ENCODE measurements around the gene ALDH1L2.
"Not testable (repeated sequence)": the region's sequence is repeated elsewhere in the genome, so short reads cannot be mapped to it uniquely, and the experiment has no call there.

Gene ALDH1L2

GRCh38 chr12:105084251-105085250 is at the start of gene ALDH1L2:
ALDH1L2 (minus strand) TSS chr12:105084458; CDS start chr12:105084436, 22 bp downstream.
- DNase-seq = peak in 54 of 56 donors; percentile 5 to 86 (median 54)

- no peak for DNase-seq
These were observed 36.3 kb upstream of the ALDH1L2 start for GRCh38 chr12:105120551-105120950.

DNA sequence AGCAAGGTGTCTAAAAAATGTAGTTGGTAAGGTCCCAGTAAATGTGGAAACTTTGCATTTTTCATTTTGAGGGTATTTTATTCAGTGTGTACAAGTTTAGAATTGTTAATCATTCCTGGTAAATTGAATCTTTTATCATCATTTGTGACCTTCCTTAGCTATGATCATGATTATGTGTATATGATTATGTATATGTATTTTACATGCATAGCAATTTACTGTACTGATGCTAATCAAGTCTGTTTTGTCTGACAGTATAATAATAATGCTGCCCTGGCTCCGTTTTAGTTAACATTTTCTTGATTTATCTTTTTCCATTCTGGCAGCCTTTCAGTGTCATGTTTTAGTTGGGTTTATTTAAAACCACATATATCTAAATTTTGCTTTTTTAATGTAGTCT is 32.7 kb upstream of the ALDH1L2 start:
- DNase-seq = no peak

DNA sequence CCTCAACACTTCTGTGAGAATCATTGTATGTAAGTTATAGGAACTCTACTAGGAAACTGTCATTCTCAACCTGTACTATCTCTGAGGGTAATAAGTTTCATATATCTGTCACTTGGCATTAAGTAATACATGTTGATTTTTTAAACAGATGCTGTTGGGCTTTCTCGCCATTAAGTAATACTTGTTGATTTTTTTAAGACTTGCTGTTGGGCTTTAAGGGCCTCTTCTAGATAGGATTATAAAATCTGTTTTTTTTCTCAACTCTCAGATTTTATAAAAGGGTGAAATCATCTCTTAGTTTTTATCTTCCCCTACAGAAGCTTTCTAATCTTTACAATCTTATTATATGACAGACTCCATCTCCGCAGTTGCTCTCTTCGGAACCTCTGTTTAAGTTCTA is 28.8 kb upstream of the ALDH1L2 start:
- DNase-seq = no peak

DNA sequence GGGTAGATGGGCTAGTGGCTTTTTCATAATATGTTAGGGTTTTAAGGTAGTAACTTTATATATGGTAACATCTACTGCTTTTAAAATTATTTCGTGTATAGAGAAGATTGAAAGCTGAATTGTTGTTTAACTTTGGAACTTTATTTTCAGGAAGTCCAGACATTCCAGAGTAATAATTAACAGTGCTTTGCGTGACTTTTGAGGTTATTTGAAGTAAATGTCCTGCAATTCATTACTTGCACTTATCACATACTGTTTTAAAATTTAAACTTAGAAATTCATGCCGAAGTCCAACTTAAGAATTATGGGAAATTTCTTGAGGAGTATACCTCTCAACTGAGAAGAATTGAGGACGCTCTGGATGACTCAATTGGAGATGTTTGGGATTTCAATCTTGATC is 26.6 kb upstream of the ALDH1L2 start:
- DNase-seq = no peak

DNA sequence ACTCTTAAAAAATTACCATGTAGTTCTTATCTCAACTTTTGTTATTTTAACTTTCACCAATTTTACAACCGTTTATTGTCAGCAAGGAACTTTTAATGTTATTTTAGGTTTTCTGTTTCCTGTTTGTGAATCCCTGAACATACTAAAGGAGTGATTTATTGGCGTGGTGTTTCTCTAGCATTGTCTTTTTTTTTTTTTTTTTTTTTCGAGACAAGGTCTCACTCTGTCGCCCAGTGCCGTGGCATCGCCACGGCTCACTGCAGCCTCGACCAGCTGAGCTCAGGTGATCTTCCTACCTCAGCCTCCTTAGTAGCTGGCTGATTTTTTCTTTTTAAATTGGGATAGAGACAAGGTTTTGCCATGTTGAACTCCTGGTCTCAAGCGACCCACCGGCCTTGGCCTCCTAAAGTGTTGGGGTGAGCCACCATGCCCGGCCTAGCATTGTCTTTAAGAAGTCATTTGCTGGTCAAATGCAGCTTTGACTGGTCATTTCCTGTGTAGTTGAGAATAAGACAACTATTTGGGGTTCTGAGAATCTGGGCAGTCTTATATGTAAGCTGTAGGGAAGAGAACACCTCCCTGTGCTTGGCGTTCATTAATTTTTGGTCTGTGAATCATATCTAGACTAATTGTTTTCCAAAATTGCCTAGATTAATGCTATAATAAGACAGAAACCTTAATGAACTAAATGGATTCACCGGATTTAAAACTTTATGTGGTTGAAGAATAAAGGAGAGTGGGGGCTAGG is 25.4 kb upstream of the ALDH1L2 start:
- DNase-seq = no peak

- DNase-seq = peak in 55 of 56 donors; percentile 44 to 98 (median 92)
These were observed 23.5 kb upstream of the ALDH1L2 start, which contains the start of gene WASHC4 for GRCh38 chr12:105107494-105108371. WASHC4 (plus strand) TSS chr12:105107731; CDS start chr12:105107801, 70 bp downstream.

DNA sequence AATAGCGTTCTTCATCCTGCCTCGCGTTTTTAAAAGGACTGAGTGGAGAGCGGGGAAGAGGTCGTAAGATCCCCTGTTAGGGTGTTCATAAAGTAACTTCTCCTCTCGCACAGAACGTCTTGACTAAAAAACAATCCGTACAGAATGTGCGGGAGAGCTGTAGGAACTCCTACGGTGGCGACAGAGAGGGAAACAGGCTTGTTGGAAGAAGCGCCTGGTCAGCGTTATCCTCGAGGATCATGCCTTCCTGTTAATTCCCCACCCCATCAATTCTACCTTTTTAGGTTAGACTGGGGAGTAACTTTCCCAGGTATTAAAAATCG is 22.9 kb upstream of the ALDH1L2 start:
- peak in 6 of 56 donors; percentile 26 to 85 (median 48) for DNase-seq

DNA sequence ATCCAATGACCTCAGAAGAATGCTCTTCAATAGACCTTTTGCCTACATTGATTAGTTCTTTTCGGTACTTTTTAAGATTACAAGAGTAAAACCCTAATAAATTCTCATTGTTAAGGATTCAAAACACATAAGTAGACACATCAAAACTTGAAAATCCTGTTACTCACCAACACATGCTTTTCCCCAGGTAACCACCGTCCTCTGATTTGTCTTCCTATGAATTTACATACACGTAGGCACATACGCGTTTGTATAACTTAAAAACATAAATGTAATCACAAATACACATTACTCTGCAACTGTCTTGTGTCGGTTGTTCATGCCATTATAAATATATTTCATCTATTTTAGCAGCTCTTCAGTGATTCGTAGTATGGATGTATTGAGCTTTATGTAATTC is 22.4 kb upstream of the ALDH1L2 start:
- DNase-seq = no peak

DNA sequence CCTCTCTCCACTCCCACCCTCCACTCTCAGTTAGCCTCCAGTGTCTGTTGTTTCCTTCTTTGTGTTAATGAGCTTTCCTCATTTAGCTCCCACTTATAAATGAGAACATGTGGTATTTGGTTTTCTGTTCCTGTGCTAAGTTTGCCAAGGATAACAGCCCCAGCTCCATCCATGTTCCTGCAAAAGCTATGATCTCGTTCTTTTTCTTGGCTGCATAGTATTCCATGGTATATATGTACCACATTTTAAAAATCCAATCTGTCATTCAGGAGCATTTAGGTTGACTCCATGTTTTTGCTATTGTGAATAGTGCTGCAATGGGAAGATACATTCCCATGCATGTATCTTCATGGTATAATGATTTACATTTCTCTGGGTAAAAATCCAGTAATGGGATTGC is 20.5 kb upstream of the ALDH1L2 start:
- DNase-seq = no peak

DNA sequence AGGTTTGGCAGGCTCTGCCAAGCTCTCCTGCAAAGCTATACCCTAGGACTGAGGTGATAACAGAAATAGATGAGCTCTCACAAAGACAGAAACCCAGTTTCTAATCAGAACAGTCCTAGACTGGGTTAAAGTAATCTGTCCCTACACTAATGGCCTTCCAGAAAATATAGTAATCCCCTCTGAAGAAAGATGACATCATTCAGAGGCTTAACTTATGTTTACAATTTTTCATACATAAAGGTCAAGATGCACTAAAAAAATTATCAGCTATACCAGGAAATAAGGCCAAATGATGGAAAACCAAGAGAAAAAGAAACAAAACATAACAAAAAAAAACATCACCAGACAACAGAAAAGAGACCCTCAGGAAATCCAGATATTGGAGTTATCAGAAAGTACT is 18.4 kb upstream of the ALDH1L2 start:
- no peak for DNase-seq

DNA sequence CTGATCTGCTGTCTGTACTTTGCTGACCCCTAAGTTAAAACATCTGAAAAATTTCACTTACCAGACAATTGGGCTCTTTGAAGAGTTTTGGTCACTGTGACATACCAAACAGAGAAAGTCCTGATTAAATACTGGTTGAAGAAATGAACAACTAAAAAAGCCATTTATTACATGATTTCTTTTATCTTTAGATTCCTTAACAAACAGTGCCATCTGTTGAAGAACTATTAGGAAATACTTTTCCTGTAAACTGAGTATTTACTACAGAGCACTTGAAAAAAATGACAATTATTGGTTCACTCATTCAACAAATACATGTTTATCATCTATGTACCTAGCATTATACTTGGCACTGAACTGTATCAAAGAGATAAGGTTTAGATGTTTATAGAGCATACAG is 16.7 kb upstream of the ALDH1L2 start:
- DNase-seq = no peak

DNA sequence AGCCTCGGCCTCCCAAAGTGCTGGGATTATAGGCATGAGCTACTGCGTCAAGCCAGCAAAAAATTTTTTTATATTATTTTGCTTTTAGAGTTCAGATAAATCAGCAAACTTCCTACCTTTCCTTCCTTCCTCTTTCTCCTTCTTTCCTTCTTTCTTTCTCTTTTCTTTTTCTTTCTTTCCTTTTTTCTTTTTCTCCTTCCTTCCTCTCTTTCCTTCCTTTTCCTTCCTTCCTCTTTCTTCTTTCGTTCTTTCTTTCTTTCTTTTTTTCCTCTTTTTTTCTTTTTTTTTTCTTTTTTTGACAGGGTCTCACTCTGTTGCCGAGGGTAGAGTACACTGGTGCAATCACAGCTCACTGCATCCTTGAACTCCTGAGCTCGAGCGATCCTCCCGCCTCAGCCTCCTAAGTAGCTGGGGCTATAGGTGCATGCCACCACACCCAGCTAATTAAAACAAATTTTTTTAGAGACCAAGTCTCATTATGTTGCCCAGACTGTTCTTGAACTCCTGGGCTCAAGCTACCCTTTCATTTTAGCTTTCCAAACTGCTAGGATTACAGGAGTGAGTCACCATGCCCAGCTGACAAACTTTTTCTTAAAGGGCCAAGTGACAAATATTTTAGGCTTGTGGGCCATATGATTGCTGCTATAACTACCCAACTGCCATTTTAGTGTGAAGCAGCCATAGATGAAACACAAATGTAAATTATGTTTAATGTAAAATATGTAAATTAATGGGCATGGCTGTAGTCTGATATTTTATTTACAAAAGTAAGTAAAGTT is 16.1 kb upstream of the ALDH1L2 start:
- DNase-seq = no peak

GRCh38 chr12:105099356-105099755 is 15.1 kb upstream of the ALDH1L2 start:
- DNase-seq = no peak

DNA sequence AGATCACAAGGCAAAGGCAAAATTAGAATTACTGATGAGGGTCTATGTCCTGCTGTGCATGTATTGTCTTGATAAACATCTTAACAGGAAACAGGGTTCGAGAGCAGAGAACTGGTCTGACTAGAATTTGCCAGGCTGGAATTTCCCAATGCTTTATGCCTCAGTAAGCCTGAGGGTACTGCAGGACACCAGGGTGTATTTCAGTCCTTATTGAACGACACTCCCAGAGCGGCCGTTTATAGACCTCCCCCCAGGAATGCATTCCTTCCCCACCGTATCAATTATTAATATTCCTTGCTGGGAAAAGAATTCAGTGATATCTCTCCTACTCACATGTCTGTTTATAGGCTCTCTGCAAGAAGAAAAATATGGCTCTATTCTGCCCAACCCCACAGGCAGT is 11.1 kb upstream of the ALDH1L2 start:
- DNase-seq = not testable (repeated sequence)

DNA sequence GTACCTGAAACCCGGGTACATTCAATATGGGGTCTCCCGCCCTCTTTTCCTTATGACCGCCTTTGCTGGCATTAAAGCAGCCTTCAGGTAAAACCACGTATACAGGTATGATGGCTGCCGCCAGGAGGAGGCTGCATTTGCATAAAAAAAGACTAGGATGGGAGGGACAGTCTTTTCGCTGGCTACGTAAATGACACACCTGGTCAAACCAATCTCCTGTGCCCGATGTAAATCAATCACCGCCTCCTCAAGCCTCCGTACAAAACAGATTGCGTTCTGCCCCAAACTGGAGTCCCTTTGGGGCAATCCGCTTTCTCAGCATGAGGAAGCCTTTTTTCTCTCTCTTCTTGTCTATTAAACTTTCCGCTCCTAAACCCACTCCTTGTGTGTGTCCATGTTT is 8.1 kb upstream of the ALDH1L2 start:
- no peak for DNase-seq

DNA sequence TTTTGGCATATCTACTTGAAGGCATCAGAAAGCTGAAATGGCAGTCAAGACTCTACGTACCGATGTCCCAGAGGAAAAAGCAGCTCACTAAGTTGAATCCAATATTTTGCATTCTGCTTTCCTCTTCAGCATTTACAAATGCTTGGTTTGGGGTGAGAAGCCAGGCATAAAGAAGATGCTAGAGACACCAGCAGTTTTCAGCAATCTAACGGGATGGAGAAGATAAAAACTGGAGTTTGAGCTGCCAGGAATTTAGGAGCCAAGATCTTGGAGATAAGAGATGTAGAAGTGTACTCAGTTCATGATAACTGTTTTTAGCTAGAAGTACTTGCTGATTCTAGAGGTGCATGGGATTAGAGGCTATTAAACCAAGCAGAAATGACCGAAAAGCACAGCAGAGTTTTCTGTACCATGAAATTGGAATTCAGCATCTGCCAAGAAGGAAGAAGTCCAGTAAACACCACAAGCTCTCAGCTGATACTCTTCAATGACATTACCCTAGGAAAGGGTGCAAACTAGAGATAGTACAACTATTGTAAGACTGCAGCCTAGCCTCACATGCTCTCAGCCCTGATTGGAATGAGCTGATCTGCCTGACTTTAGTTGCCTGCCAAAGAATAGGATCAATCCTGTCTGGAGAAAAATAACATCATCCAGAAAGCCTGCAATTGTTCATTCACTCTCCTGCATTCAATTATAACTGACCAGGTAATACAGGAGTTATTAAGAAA is 7.4 kb upstream of the ALDH1L2 start:
- DNase-seq = no peak

GRCh38 chr12:105090361-105090760 is 6.1 kb upstream of the ALDH1L2 start:
- no peak for DNase-seq

DNA sequence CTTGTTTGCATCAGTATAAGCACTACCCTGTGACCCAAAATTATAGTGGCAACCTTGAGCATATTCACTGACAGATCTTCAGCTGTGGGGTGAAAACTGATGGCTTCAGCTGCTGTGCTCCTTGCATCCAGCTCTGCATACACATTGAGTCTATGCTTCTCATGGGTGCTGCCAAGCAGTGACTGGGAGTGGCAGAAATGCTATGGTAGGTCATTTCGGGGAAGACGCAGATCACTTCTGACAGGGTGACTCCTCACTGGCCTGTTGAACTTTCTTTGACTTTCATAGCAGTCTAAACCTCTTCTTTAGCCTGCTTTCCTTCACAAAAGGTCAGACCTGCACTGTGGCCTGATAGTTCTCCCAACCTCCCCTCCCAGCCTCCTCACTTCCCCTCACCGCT is 5.6 kb upstream of the ALDH1L2 start:
- no peak for DNase-seq

- no peak for DNase-seq
These were observed 1.2 kb upstream of the ALDH1L2 start for GRCh38 chr12:105085501-105085900.

All from nucleus accumbens (tissue), 56 donors.